DMS 273 (cell line): ENCODE data around the gene LCK.
"Not testable (repeated sequence)": the region's sequence is repeated elsewhere in the genome, so short reads cannot be mapped to it uniquely, and the experiment has no call there.

Experiments used
- DNase-seq: peaks from one replicate; lab custom pipeline; 2025; ENCODE audit not compliant: unreplicated experiment; lab: John Stamatoyannopoulos, UW

LCK gene

DNA sequence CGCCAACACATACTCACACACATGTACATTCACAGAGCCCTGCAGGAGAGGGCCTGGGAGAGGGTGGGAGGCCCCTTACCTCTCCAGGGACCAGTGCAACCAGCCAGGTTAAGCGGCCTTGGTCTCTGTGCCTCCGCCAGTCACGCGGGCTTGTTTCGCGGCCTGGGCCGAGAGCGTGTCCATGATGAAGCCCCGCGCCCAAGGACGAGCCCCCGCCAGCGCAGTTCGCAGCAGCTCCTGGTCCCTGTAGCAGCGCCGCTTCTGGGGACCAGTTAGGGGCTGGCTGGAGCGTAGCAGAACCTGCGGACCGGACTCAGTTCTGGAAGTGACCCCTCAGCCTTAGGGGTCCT, 11.3 kb upstream of the LCK start:
- no peak for DNase-seq

GRCh38 chr1:32240140-32240951, 10.7 kb upstream of the LCK start:
- DNase-seq, result peak; percentile 85

DNA sequence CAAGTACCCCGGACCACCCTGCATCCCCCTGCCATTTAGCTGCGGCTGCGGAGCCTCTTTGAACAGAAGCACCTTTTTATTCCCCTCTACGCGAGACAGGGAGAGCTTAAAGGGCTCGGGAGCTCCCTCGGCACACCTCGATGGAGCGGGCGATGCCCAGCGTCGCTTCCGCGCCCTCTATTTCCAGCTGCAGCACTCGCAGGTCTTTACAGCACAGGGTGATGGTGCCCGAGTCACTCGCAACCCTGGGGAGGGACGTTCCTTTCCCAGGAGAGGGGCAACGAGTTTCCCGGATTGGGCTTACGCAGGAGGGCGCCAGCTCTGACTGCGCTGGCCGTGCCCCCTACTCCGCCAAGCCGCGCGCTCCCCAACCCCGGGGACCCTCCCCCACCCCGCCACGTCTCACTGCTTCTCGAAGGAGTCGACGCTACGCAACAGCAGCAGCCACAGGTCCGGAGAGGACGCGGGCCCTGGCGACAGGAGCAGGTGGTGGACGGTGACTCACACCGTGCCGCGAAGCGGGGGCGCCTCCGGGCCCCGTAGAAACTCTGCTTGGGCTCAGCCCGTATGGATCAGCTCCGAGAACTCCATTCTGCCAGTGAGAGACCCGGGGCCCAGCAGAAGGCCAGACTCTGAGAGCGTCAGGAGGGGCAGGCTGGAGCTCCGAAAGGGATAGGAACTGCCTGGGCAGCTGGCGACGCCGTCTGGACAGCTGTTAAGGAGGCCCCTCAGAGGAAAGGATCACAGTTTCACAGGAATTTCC, 9.9 kb upstream of the LCK start:
- peak; percentile 89 for DNase-seq

DNA sequence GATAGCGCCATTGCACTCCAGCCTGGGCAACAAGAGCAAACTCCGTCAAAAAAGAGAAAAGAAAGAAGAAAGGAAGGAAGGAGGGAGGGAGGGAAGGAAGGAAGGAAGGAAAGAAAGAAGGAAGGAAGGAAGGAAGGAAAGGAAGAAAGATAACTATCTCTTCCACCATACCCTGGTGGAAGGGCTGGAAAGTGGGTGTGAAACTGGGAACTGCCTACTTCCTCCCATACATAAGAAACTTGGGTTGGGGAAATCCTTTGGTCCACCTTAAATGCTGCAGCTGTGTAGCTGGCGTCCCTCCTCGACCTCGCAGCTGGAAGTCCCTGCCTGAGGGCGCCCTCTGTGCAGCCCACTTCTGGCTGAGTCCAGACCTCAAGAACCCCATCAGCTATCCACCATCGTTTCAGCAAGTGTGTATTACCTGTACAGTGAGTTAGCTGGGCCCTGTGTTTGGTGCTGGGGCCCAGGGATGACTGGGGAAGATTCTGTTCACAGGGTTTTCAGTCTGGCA, 8.7 kb upstream of the LCK start:
- DNase-seq, result peak; percentile 44

DNA sequence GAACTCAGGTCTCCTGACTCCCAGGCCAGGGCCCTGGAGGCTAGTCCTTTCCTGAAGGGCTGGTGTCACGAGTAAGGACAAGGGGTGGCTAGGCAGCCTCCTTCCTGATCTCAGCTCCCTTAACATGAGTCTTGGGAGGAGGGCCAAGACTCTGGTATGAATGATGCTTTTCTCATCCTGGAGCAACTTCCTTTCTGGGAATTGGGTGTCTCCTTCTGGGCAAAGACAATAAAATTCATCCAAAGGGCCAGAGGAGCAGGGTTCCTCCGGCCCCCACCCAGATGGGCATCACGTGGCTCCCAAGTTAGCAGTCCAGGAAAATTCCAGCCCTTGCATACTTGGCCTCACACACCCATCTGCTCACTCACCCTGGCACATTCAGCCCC, 4.2 kb upstream of the LCK start, which contains the start of gene FAM167B:
Gene FAM167B (plus strand): TSS at position 335 of the 386 bp plus-strand sequence. CDS start 200 bp downstream, outside the sequence.
- DNase-seq, result no peak

DNA sequence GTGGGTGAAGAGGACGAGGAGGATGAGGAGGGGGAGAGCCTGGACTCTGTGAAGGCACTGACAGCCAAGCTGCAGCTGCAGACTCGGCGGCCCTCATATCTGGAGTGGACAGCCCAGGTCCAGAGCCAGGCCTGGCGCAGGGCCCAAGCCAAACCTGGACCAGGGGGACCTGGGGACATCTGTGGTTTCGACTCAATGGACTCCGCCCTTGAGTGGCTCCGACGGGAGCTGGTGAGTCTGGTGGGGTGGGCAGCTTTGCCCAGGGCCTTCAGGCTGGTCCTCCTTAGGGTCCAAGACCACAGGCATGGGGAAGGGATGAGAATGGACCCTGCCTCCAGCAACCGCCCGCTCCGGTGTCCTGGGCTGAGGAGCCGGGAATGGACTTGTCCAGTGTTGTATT, 3.6 kb upstream of the LCK start:
- no peak for DNase-seq

GRCh38 chr1:32247983-32248889, 2.8 kb upstream of the LCK start:
- peak; percentile 94 for DNase-seq

GRCh38 chr1:32249831-32250525, 1.1 kb upstream of the LCK start:
- DNase-seq, result no peak

DNA sequence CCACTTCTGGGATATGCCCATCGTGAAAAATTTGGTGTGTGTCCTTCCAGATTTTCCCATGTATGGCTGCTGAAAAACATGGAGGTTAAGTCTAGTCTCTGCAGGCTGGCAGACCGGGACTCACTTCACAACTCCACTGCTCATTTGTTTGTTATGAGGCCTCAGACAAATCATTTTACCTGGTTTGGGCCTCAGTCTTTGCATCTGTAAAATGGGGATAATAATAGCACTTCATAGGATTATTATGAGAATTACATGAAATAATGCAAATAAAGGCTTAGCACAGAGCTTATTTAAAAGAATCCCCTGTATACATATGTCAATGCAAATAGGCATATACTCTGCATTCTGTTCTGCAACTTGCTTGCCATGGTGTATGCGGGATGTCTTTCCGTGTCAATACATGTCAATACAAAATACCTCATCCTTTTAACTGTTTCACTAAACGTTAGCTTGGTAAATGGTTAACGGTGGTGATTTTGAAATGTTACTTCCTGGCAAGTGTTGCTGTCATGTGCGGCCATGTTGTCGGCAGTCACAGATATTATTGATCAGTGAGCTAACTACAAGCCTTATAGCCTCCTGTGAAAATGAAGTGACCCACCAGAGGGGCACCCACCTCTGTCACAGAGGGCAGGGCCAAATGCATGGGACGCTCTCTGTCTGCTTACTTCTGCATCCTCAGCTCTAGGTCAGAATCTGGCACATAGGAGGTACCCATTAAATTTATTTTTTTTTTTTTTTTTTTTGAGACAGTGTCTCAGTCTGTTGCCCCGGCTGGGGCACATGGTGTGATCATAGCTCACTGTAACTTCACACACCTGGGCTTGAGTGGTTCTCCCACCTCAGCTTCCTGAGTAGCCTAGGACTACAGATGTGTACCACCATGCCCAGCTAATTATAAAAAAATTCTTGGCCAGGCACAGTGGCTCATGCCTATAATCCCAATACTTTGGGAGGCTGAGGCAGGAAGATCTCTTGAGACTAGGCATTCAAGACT, 4.3 kb downstream of the LCK start:
- no peak for DNase-seq

GRCh38 chr1:32256473-32257226, 5.6 kb downstream of the LCK start:
- no peak for DNase-seq

- DNase-seq, result no peak
Measured at GRCh38 chr1:32257227-32257508, 6.1 kb downstream of the LCK start.

DNA sequence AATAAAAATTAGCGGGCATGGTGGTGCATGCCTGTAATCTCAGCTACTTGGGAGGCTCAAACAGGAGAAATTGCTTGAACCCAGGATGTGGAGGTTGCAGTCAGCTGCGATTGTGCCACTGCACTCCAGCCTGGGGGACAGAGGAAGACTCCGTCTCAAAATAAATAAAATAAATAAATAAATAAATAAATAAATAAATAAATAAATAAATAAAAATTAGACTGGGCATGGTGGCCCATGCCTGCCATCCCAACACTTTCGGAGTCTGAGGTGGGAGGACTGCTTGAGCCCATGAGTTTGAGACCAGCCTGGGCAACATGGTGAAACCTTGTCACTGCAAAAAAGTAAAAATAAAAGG, 12.2 kb downstream of the LCK start:
- DNase-seq, result not testable (repeated sequence)

DNA sequence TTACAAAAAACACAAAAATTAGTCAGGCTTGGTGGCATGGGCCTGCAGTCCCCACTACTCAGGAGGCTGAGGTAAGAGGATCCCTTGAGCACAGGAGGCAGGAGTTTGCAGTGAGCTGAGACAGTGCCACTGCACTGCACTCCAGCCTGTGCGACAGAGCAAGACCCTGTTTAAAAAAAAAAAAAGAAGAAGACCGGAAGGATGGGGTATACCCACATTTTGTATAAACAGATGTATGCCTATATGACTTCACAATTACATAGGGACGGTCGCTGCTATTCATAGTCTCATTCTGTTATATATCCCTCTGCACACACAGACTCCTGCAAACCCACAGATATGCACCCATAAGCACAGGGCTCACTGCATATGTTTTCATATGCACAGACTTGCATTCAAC, 12.7 kb downstream of the LCK start:
- no peak for DNase-seq

DNA sequence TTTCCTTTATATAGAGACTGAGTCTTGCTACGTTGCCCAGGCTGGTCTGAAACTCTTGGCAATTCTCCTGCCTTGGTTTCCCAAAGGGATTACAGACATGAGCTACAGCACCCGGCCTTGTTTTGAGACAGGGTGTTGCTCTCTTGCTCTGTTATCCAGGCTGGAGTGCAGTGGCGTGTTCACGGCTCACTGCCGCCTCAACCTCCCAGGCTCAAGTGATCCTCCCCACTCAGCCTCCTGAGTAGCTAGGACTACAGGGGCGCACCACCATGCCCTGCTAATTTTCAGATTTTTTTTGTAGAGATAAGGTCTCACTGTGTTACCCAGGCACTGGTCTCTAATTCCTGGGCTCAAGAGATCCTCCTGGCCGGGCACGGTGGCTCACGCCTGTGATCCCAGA, 14.8 kb downstream of the LCK start:
- no peak for DNase-seq

DNA sequence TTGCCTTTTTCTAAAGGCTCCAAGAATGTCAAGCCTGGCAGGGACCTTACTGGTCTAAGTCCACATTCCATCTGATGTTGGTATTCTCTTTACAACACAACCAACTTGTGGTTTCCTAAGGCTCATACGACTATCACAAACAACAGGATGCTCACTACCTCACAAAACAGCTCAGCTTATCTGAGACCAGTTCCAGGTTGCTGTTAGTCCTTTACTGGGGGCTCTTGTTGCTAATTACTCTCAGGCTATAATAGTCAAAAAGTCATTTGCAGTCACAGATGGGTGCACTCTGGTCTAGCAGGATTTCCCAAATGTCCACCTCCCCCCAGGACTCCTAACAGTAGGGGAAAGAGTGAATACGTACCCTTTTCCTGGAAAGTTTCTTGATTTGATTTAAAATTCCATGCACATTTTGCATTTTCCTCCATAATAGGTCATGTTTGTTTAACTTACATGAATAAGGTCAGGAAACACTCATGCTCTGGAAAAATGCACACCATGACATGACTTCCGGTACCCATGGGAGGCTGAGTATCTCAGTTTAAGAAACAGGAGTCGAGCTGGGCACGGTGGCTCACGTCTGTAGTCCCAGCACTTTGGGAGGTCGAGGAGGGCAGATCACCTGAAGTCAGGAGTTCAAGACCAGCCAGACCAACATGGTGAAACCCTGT, 16.0 kb downstream of the LCK start:
- DNase-seq, result no peak

- DNase-seq, result no peak
Measured at GRCh38 chr1:32269744-32270143, 18.7 kb downstream of the LCK start.

DNA sequence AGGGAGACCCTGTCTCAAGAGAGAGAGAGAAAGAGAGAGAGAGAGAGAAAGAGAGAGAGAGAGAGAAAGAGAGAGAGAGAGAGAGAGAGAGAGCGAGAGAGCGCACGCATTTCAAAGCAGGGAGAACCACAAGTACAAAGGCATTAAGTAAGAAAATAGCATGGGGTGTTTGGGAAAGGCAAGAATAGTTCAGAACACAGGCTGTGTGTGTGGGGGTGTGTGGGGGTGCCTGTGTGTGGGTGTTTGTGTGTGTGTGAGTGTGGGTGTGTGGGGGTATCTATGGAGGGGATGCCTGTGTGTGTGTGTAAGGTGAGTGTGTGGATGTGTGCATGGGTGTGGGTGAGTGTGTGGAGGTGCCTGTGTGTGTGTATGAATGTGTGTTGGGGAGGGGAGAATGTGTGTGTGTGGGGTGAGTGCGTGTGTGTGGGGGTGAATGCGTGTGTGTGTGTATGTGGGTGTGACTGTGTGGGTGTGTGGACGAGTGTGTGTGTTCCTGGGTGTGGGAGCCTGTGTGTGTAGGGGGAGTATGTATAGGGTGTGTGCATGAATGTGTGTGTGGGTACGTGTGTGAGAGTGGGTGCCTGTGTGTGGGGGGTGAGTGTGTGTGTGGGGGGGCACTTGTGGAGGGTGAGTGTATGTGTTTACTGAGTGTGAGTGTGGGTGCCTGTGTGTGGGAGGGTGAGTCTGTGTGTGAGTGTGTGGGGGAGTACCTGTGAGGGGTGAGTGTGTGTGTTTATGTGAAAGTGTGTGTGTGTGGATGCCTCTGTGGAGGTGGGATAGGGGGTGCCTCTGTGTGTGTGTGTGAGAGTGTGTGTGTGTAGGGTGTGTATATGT, 21.7 kb downstream of the LCK start:
- no peak for DNase-seq
